Smooth muscle cell (in vitro differentiated cells): ENCODE measurements around the gene PPP2R5C. TPM values are rescaled to one million over a fixed set of nuclear protein-coding genes. Genes with fewer than 3 reads are reported as not detected.

Experiments used
- DNase-seq: peaks from one replicate; lab custom pipeline; 2025; ENCODE audit not compliant: unreplicated experiment; lab: John Stamatoyannopoulos, UW
- H2AFZ ChIP-seq: fragments of 200-600 bp; sonication (generic); 2 replicates; pipeline ENCODE4 v1.6.0; 2016; ENCODE audit warnings: antibody characterized with exemption, low read depth, mild to moderate bottlenecking
- H3F3A ChIP-seq: fragments of 200-600 bp; sonication (generic); 2 replicates; pipeline ENCODE4 v1.6.0; 2017; ENCODE audit warnings: antibody characterized with exemption, low read depth
- H3K27ac ChIP-seq: fragments of 200-600 bp; sonication (generic); 2 replicates; pipeline ENCODE4 v1.5.1; 2016; ENCODE audit warnings: low read depth, mild to moderate bottlenecking
- H3K27me3 ChIP-seq: fragments of 200-600 bp; sonication (generic); 2 replicates; pipeline ENCODE4 v1.6.1; 2016; ENCODE audit warnings: low read depth, mild to moderate bottlenecking
- H3K36me3 ChIP-seq: fragments of 200-600 bp; sonication (generic); 2 replicates; pipeline ENCODE4 v1.5.1; 2016; ENCODE audit warnings: low read depth
- H3K4me1 ChIP-seq: fragments of 200-600 bp; sonication (generic); 2 replicates; pipeline ENCODE4 v1.5.1; 2016; ENCODE audit warnings: low read depth
- H3K4me2 ChIP-seq: fragments of 200-600 bp; sonication (generic); 2 replicates; pipeline ENCODE4 v1.6.0; 2016; ENCODE audit warnings: mild to moderate bottlenecking
- H3K4me3 ChIP-seq: fragments of 200-600 bp; sonication (generic); 2 replicates; pipeline ENCODE4 v1.5.1; 2016; ENCODE audit warnings: mild to moderate bottlenecking
- H3K79me2 ChIP-seq: fragments of 200-600 bp; sonication (generic); 2 replicates; pipeline ENCODE4 v1.6.0; 2016; ENCODE audit warnings: low read depth, mild to moderate bottlenecking
- H3K9ac ChIP-seq: fragments of 200-600 bp; sonication (generic); 2 replicates; pipeline ENCODE4 v1.6.0; 2016; ENCODE audit warnings: low read depth
- H3K9me3 ChIP-seq: fragments of 200-600 bp; sonication (generic); replicated peaks from 2 replicates; pipeline ENCODE4 v1.5.1; 2016; ENCODE audit warnings: low read depth
- H4K20me1 ChIP-seq: fragments of 200-600 bp; sonication (generic); 2 replicates; pipeline ENCODE4 v1.6.0; 2016; ENCODE audit warnings: low read depth
- CTCF ChIP-seq: fragments of 200-600 bp; sonication (generic); IDR thresholded peaks from 2 replicates; pipeline ENCODE4 v1.5.1; 2017; ENCODE audit warnings: borderline replicate concordance, mild to moderate bottlenecking, antibody characterized with exemption; ENCODE audit not compliant: insufficient read depth, poor library complexity, severe bottlenecking
- WGBS: methylation state at CpG from one replicate; pipeline ENCODE4 v1.1.7; 2016; ENCODE audit warnings: low lambda C conversion rate; 5-methylcytosine and 5-hydroxymethylcytosine counted together
- polyA plus RNA-seq: library from polyadenylated mRNA; unstranded; fragments of >200 nt; fragmentation: Nextera tagmentation; extraction: Ambion mirVana; gene quantifications from 2 replicates; pipeline ENCODE4 v1.2.1, GENCODE V29; 2016
- total RNA-seq: library from RNA; depleted of rRNA; stranded (reverse); fragments of >200 nt; gene quantifications from 2 replicates; pipeline ENCODE4 v1.2.3, GENCODE V29; 2014

Gene PPP2R5C
- total and polyA plus RNA-seq, 2 experiments from 2014 or later = 63.6 to 92.7 TPM

GRCh38 chr14:101912841-101913240, 151.3 kb downstream of the PPP2R5C start:
- no peak for DNase-seq
- no peaks in the 10 kb centered on the region for H3K79me2 ChIP-seq
- no peak overlapping the region for H2AFZ ChIP-seq
- WGBS = 96% methylated on average over 13 of the region's 13 CpGs
- no peaks in the 10 kb centered on the region for H3F3A ChIP-seq
- H4K20me1 ChIP-seq = no peaks in the 10 kb centered on the region
- H3K36me3 ChIP-seq = no peaks in the 10 kb centered on the region
- H3K4me3 ChIP-seq = no peak overlapping the region
- no peaks in the 10 kb centered on the region for H3K27me3 ChIP-seq
- no peak overlapping the region for H3K9ac ChIP-seq
- no peaks in the 10 kb centered on the region for H3K9me3 ChIP-seq
- H3K27ac ChIP-seq = no peak overlapping the region
- H3K4me1 ChIP-seq = peaks cover 4% of the 10 kb centered on the region
- H3K4me2 ChIP-seq = no peak overlapping the region
- no peak for TF ChIP-seq CTCF

- peaks cover 6% of the 10 kb centered on the region for H3K4me1 ChIP-seq
- H3F3A ChIP-seq = no peaks in the 10 kb centered on the region
- H3K27ac ChIP-seq = no peak overlapping the region
- H4K20me1 ChIP-seq = no peaks in the 10 kb centered on the region
- no peak overlapping the region for H3K4me3 ChIP-seq
- no peak for TF ChIP-seq CTCF
- H3K9me3 ChIP-seq = no peaks in the 10 kb centered on the region
- WGBS = 93% methylated on average over 8 of the region's 8 CpGs
- H3K36me3 ChIP-seq = no peaks in the 10 kb centered on the region
- no peak for DNase-seq
- no peaks in the 10 kb centered on the region for H3K27me3 ChIP-seq
- H3K4me2 ChIP-seq = no peak overlapping the region
- H2AFZ ChIP-seq = no peak overlapping the region
- no peaks in the 10 kb centered on the region for H3K79me2 ChIP-seq
- H3K9ac ChIP-seq = no peak overlapping the region
Measured at GRCh38 chr14:101914083-101914482, 152.6 kb downstream of the PPP2R5C start.

- whole genome bisulfite sequencing = 97% methylated on average over 21 of the region's 23 CpGs
- Histone ChIP-seq H3K4me2 (no peak overlapping the region), H3K9ac (no peak overlapping the region), H3K4me3 (no peak overlapping the region), H3K27me3 (no peaks in the 10 kb centered on the region), H3K4me1 (peaks cover 6% of the 10 kb centered on the region), H3K36me3 (no peaks in the 10 kb centered on the region), H3F3A (no peaks in the 10 kb centered on the region), H3K9me3 (no peaks in the 10 kb centered on the region), H3K27ac (no peak overlapping the region), H4K20me1 (no peaks in the 10 kb centered on the region), H2AFZ (no peak overlapping the region), H3K79me2 (no peaks in the 10 kb centered on the region)
- no peak for DNase-seq
- TF ChIP-seq CTCF = no peak
Measured at GRCh38 chr14:101915871-101916815, 154.6 kb downstream of the PPP2R5C start.
